Renal cortex interstitium (tissue), 11 donors: Measurements from ENCODE around the gene SBF2. TPM values are rescaled to one million over a fixed set of nuclear protein-coding genes. Genes with fewer than 3 reads are reported as not detected.
"Not testable (repeated sequence)": the region's sequence is repeated elsewhere in the genome, so short reads cannot be mapped to it uniquely, and the experiment has no call there.

Experiments used
- DNase-seq, 11 donors: peaks; one replicate each; pipeline ENCODE4 v3.0.0-alpha.2; 2013; ENCODE audit warnings: low read depth in 9 of 11, low spot score in 4 of 11; ENCODE audit errors: extremely low read depth in 1 of 11
- polyA plus RNA-seq, 3 donors: library from polyadenylated mRNA; unstranded; fragments of 120-200 nt; gene quantifications; one replicate each; pipeline ENCODE4 v1.2.1, GENCODE V29; 2013; ENCODE audit not compliant: insufficient read length in 3 of 3

SBF2 gene
- polyA plus RNA-seq, 3 donors, result 47.0 to 58.3 (median 52.3) TPM

DNA sequence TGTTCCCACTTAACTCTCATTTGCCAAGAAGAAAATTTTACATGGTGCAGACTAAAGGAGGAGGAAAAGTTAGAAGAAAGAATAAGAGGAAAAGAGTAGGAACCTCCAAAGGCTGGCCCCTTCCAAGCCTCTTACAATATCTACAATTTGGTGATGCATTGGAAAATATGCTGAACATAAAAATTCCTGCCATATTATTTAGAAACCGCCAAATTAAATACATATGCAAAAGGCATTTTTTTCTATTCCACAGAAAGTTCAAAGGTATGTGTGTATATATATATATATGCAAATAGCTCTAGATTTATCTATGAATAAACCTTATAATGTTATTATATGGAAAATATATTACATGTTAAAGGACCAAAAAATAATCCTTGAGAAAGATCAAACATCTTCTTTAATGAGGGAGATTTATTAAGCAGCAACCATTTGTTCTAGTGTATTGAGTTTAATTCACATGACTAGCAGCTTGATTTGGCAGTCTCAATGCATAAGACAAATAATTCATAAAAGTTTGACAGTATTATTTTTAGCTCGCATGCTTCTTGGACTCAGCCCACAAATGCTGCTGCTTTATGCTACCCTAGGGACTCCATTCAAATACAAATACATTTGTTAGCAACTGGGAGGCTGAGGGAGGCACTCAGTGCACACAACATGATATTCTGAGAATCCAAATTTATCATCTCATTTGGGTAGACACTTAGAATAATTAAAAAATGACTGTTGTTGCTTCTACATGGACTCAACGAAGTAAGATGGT lies 184.9 kb downstream of the SBF2 start:
- peak; percentile 21 to 66 (median 52) for DNase-seq

DNA sequence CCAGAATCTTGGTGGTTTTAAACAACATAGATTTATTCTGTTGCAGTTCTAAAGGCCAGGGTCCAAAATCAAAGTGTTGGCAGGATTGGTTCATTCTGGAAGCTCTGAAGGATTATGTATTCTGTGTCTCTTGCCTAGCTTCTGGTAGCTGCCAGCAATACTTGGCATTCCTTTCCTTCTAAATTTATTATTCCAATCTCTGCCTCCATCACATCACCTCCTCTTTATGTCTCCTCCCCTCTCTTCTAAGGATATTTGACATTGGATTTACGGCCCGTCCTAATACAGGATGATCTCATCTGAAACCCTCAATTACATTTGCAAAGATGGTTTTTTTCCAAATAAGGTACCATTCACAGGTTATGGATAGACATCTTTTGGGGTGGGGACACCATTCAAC lies 186.5 kb downstream of the SBF2 start:
- no peak for DNase-seq

DNA sequence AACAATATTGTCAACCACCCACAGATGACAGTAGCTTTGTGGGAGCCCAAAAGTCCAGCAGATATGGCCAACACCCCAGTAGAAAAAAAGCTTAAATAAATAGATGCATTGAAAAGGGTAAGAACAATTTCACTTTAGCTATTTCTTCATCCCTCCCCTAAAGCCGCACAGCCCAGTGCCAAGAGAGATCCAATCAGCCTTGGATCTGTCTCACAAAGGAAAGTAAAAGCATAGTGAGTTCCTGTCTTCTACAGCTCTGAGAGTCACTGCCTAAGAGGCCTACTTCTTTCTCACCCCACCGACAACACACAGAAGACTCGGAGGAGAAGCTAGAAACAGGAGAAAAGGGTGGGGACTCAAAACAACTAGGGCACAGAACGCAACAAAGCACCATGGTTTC lies 196.4 kb downstream of the SBF2 start:
- DNase-seq, result no peak

DNA sequence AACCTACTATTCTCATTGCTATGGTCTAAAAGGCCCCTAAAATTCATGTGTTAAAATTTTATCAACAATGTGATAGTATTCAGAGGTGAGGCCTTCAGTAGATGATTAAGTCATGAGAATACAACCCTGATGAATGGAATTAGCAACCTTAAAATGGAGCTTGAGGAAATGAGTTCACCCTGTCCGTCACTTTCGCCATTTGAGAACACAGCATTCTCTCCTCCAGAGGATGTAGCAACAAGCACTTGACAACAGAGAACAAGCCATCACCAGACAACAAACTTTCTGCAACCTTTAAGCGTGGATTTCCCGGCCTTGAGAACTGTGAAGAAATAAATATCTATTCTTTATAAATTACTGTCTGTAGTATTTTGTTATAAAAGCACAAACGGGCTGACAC lies 197.0 kb downstream of the SBF2 start:
- DNase-seq, result no peak

DNA sequence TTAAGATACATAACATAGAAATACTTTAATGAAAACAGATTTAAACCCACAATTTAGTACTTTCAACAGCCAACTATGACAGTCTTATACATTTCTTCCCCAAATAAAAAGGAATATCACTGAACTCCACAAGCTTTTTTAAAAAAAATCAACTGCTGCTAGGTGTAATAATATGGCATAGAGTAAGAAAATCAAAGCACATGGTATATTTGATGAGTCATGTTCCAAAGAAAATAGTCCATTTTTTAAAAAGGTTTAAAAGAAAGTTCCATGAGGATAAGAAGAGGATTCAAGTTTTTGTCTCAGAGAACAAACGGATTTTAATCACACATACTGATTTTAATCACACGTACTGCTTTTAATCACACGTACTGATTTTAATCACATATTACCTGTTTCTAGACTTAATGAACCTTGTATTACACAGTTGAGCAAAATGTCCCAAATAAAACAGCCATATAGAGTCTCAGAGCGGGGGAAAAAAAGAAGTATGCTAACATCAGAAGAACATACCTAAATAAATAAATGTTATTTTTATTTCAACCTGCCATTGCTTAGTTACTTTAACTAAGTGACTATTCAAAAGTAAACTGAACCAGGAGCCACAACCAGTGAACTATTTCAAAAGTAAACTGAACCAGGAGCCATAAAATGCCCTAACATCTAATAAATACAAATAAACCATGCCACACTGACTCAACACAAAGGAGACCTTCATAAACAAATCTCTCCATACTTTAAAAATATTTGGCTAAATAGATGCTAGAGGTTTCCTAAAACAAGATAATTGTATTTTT lies 198.4 kb downstream of the SBF2 start:
- DNase-seq, result no peak

DNA sequence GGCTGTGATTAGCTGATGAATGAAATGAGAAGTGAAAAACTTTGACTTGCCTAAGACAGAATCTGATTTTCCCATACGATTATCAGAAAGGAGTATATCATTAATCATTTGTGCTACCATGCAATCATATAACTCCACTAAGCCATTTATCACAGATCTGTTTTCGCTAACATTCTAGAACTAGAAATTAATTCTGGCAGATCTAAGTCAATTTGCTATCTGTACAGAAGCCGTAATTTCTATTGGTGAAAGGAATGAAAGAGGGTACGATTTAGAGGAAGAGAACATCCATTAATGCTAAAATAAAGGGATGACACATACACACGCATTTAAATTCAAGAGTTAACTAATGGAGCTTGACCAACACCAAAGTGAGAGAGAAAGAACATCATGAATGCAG lies 201.6 kb downstream of the SBF2 start:
- DNase-seq, result no peak

DNA sequence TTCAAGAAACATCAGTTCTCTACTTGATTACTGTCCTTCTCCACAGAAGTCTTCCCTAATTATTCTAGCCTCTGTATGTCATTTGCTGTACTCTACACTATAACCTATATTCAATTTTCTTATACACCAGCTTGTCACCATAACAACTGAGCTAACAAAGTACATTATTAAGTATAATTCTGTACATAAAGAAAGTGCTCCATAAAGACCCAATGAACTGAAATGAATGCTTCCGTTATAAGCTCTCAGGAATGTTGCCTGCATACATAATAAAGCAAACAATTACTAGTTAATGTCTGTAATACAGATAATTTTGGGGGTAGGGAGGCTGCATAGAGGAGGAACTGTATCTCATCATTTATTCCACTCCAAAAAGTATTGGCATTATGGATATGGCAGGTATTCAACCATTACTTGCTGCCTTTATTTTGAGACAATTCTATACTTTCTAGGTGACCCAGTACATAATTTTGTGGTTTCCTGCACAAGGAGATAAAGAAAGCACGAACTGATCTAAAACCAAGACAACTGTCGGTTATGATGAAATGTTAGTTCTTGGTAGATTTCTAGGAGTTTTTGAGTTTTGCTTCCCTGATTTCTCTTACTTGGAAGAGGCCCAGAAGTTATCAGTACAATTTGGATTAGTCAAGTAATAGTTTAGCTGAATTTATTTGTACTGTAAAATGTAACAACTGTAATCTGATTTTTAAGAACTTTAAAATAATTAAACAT lies 202.5 kb downstream of the SBF2 start:
- DNase-seq, result no peak

DNA sequence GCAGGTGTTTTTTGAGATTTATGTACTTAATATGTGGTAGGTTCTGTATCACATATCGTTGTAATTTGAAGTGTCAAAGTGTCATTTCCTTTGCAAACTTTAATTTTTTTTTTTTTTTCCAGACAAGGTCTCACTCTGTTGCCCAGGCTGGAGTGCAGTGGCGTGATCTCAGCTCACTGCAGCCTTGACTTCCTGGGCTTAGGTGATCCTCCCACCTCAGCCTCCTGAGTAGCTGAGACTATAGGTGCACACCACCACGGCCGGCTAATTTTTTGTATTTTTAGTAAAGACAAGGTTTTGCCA lies 206.1 kb downstream of the SBF2 start:
- DNase-seq, result not testable (repeated sequence)

DNA sequence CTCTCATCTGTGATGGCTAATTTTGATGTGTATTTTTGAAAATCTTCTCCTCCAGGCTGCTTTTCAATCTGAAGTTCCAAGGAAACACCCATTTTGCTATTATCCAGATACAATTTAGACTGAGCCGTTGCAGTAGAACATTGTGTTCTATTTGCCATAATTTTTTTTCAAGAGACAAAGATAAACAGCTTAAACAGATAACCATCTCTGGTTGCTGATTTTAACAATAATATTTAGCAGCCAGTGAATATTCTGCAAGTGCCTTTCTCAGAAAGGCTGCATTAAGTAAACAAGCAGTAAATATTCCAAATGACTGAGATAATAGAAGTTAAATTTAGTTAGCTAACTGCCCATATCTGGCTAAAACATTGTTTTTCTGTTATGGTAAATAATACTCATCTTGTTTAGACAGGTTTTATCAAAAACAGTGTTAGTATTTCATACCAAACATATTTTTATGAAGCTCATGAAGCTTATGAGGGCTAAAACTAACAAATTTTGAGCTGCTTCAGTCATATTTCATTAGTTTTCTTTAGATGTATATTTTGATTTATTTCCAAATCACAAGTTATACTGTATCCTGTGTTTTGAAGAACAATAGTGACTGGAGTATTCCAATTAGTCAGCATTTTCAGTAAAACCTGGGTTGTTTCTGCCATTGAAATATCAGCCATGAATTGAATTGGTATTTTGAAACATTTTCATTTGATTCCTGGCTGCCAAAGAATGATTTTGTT lies 206.7 kb downstream of the SBF2 start:
- no peak for DNase-seq

DNA sequence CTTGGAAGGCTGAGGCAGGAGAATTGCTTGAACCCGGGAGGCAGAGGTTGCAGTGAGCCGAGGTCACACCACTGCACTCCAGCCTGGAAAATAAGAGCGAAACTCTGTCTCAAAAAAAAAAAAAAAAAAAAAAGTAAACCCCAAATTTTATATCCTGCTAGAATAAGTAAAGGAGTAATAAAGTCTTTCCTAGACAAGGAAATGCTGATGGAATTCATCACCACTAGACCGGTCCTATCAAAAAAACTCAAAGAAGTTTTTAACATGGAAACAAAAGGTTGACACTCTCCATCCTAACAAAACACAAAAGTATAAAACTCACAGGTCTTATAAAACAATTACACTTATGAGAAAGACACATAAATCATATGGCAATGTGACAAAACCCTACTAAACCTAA lies 213.9 kb downstream of the SBF2 start:
- no peak for DNase-seq

DNA sequence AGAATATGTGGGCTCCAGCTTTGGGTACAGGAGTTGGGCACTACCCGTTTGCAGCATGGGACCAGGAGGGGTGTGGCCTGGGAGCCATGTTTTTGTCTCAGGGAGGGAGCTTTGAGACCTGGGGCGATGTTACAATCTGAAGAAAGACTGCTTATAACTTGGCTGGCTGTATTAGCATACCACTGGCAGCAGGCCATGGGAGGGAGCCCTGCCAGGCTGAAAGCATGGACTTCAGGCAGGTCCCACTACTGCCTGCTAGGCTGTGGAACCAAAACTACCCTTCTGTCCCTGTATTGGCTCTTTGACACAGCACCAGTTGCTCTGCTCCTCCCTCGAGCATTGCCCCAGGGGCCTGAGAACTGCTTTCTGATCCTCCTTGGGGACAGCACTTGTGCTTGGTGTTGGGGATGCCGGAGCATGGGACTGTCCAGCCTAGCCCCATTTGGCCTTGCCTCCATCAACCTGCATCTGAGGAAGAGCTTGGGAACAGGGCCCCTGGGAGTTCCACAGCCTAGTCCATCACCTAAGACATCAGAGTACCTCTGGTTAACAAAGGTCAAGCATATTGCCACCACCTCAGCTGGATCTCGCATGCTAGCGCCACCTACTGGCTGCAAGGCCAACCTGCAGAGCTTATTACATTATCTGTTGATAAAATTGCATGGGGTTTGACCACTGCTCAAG lies 217.4 kb downstream of the SBF2 start:
- DNase-seq, result no peak

DNA sequence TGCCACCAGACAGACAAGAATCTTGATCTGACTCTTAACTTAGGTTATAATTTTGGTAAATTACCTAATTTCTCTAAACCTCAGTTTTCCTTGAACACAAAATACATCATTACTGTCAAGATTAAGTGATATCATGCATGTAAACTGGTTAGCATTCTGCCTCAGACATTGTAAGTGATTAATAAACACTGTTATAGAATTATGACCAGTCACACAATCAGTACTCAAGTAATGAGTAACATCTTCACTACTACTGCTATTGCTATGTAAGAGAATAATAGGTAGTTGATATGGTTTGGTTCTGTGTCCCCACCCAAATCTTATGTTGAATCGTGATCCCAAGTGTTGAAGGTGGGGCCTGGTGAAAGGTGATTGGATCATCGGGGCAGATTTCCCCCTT lies 218.9 kb downstream of the SBF2 start:
- no peak for DNase-seq

DNA sequence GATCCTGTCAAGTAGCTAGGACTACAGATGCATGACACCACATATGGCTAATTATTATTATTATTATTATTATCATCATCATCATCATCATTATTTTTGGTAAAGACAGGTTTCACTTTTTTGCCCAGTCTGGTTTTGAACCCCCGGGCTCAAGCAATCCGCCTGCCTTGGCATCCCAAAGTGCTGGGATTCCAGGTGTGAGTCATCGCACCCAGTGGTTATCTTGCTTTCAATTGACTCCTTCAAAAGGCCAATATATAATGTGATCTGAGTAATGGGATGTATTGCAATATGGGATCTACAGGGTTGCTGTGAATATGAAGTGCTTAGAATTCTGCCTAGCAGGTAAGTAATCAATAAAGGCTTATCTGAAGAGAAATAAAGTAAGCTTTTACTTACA lies 221.2 kb downstream of the SBF2 start:
- no peak for DNase-seq

DNA sequence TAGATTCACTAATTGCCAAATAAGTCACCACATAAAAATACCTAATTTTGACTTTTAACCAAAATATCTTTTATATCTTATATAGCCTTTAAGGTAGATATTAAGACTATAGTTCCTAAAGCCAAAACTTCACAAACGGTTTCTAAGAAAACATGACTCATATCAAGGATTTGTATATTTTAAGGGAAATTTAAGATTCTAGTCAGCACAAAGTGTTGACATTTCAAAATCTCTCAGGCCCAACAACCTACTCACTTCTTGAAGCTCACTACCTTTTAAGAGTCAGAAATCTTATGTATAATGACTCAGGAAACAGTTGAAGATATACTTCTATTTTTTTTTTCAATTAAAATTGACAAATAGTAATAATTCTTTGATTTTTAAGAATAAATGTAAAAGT lies 221.9 kb downstream of the SBF2 start:
- no peak for DNase-seq

DNA sequence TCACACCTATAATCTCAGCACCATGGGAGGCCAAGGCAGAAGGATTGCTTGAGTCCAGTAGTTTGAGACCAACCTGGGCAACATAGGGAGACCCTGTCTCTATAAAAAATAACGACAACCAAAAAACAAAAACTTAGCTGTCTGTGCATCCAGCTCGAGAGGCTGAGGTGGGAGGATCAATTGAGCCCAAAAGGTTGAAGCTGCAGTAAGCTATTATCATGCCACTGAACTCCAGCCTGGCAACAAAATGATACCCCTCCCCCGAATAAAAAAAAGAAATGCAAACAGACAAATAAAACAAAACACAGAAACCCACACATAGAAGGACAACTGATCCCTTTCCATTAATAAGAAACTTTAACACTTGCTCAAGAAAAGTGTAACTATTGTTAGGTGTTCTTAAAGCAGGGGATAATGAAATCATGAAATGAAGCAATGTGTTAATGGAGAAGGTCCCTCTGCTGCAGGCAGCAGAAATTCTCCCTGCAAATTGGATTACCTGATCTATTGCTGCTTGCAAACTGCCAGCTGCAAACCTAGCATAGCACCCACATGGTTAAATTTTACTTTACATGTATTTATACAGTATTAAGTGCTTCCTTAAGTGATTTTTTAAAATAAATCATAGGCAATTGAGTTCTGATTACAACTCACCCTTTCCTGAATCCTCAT lies 226.3 kb downstream of the SBF2 start:
- no peak for DNase-seq

DNA sequence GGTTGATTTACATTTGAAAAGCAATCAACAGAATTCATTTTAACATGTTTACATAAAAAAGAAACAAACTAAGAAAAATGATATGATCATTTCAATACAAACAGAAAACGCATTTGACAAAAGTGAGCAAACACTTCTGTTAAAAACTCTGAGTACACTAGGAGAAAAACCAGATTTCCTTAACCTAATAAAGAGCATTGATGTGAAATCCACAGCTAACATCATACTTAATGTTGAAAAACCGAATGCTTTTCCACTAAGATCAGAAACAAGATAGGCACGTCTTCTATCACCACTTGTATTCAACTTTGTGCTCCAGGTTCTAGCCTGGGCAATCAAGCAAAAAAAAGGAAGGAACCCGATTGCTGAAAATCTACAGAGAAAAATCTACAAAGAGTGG lies 227.6 kb downstream of the SBF2 start:
- no peak for DNase-seq

DNA sequence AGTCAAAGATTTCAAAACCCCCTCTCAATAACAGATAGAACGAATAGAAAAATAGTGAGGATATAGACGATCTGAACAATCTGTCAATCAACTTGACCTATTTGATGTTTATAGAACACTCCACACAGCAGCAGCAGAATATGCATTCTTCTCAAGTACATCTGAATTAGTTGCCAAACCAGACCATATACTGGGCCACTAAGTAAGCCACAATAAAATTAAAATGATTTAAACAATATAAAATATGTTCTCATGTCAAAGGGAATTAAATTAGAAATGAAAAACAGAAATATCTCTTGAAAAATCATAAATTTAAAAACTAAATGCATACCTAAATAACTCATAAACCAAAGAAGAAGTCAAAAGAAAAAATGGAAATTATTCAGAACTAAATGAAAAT lies 229.2 kb downstream of the SBF2 start:
- no peak for DNase-seq

DNA sequence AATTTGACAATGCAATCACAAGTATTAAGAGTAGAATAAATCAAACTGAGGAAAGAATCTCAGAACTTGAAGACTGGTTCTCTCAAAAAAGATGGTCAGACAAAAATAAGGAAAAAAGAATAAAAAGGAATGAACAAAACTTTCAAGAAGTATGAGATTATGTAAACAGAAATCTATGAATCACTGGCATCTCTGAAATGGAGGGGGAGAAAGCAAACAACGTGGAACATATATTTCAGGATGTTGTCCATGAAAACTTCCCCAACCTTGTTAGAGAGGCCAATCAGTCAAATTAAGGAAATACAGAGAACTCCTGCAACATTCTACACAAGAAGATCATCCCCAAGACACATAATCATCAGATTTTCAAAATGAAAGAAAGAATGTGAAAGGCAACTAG lies 235.7 kb downstream of the SBF2 start:
- no peak for DNase-seq
